ENCODE data around the gene ABCC4. TPM values are rescaled to one million over a fixed set of nuclear protein-coding genes. Genes with fewer than 3 reads are reported as not detected.

The ABCC4 gene
- total and polyA plus RNA-seq, 9 of the 15 experiments (the other 6 are each of a cell fraction or from before 2014, with no cell fraction given): 9.4 to 46.1 (median 25.4) TPM

GRCh38 chr13:95261956-95262355 is 39.3 kb downstream of the ABCC4 start:
- Histone ChIP-seq H3K36me3 (ENCODE audit: control insufficient read depth, insufficient read depth, low read length) (peaks cover 28% of the 10 kb centered on the region), H3K27me3 (ENCODE audit: control insufficient read depth in 2 of 2, insufficient read depth in 2 of 2, low read length in 2 of 2) (no peaks in the 10 kb centered on the region), H3K27ac (ENCODE audit: extremely low read depth, low read depth, low read length) (no peak overlapping the region), H2AFZ (ENCODE audit: low read depth, low read length) (no peak overlapping the region), H3K79me2 (ENCODE audit: control insufficient read depth, insufficient read depth, low read length) (peaks cover 73% of the 10 kb centered on the region), H3K4me3 (no peak overlapping the region), H3K9me1 (ENCODE audit: control insufficient read depth, insufficient read depth, low read length) (peaks cover 3% of the 10 kb centered on the region), H3K9ac (ENCODE audit: insufficient read depth in 1 of 2, low read depth in 2 of 2, low read length in 2 of 2) (no peak overlapping the region; a peak in 1 of 4 replicates), H3K9me3 (replicated peaks; ENCODE audit: control insufficient read depth, insufficient read depth, low read depth, low read length) (no peaks in the 10 kb centered on the region; the same call in 1 of the 2 replicates), H4K20me1 (replicated peaks; ENCODE audit: control insufficient read depth, insufficient read depth, low read length) (no peaks in the 10 kb centered on the region), H3K4me2 (ENCODE audit: insufficient read depth, low read length) (no peak overlapping the region), H3K4me1 (replicated peaks in 1 of 2; ENCODE audit: control insufficient read depth in 2 of 2, insufficient read depth in 2 of 2, low read length in 2 of 2) (no peaks in the 10 kb centered on the region; a peak in 2 of 5 replicates)
- POLR2A ChIA-PET: interaction anchor here (1.1 to 1.3 kb wide), 2 partner anchors 9 to 19 kb away, joined by 3 to 4 read pairs; no protein-coding TSS in a partner anchor
- in situ Hi-C loops (cut with MboI) (no loop called here), intact Hi-C loops (cut with micrococcal nuclease) (no loop called here)
- BruUV-seq (replicated peaks): no TSS peak
- no peak for FAIRE-seq
- peak; percentile 22; the same call in 1 of the 3 replicates for ATAC-seq
- DNase-seq (ENCODE audit: extremely low read depth in 1 of 4, low spot score in 3 of 4): no peak
- CTCF ChIA-PET (ENCODE audit: low intra/inter-chr PET ratio): no interaction called here
- WGBS (ENCODE audit: insufficient coverage, low coverage, missing lambda C conversion rate): 100% methylated on average over 1 of the region's 3 CpGs
- no peak for TF ChIP-seq CEBPB (tag; IDR thresholded peaks at IDR 0.05)
- TF ChIP-seq, protein P1, sequence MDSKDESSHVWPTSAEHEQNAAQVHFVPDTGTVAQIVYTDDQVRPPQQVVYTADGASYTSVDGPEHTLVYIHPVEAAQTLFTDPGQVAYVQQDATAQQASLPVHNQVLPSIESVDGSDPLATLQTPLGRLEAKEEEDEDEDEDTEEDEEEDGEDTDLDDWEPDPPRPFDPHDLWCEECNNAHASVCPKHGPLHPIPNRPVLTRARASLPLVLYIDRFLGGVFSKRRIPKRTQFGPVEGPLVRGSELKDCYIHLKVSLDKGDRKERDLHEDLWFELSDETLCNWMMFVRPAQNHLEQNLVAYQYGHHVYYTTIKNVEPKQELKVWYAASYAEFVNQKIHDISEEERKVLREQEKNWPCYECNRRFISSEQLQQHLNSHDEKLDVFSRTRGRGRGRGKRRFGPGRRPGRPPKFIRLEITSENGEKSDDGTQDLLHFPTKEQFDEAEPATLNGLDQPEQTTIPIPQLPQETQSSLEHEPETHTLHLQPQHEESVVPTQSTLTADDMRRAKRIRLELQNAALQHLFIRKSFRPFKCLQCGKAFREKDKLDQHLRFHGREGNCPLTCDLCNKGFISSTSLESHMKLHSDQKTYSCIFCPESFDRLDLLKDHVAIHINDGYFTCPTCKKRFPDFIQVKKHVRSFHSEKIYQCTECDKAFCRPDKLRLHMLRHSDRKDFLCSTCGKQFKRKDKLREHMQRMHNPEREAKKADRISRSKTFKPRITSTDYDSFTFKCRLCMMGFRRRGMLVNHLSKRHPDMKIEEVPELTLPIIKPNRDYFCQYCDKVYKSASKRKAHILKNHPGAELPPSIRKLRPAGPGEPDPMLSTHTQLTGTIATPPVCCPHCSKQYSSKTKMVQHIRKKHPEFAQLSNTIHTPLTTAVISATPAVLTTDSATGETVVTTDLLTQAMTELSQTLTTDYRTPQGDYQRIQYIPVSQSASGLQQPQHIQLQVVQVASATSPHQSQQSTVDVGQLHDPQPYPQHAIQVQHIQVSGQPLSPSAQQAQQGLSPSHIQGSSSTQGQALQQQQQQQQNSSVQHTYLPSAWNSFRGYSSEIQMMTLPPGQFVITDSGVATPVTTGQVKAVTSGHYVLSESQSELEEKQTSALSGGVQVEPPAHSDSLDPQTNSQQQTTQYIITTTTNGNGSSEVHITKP (IDR thresholded peaks at IDR 0.05; ENCODE audit: partially characterized antibody): no peak
- no peak for TF ChIP-seq ETS1 (conservative IDR thresholded peaks at IDR 0.05; ENCODE audit: control insufficient read depth, low read depth, low read length)
- TF ChIP-seq MNT (conservative IDR thresholded peaks at IDR 0.05): no peak
- no peak for TF ChIP-seq TEAD1 (CRISPR knock-in tag; IDR thresholded peaks at IDR 0.05)
- no peak for TF ChIP-seq ZNF407 (IDR thresholded peaks at IDR 0.05; ENCODE audit: low read depth)
- TF ChIP-seq ZZZ3 (IDR thresholded peaks at IDR 0.05): no peak

Measured in K562 (cell line).